HPDE6-E6E7 (cell line): Measurements from ENCODE around the gene SLC16A6.
"Not testable (repeated sequence)": the region's sequence is repeated elsewhere in the genome, so short reads cannot be mapped to it uniquely, and the experiment has no call there.

ENCODE experiments used
- DNase-seq: peaks from one replicate; pipeline ENCODE4 v3.0.0; 2011; ENCODE audit warnings: missing footprints; ENCODE audit errors: extremely low spot score

The SLC16A6 gene

GRCh38 chr17:68310152-68310551 lies 19.2 kb upstream of the SLC16A6 start:
- no peak for DNase-seq

DNA sequence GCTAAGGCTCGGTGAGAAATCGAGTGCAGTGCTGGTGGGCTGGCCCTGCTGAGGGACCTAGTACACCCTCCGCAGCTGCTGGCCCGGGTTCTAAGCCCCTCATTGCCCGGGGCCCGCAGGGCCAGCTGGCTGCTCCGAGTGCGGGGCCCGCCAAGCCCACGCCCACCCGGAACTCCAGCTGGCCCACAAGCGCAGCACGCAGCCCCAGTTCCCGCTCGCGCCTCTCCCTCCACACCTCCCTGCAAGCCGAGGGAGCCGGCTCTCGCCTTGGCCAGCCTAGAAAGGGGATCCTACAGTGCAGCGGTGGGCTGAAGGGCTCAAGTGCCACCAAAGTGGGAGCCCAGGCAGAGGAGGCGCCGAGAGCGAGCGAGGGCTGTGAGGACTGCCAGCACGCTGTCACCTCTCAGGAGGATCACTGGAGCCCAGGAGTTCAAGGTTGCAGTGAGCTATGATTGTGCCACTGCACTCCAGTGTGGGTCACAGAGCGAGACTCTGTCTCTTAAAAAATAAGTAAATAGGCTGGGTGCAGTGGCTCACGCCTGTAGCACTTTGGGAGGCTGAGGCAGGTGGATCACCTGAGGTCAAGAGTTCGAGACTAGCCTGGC lies 18.2 kb upstream of the SLC16A6 start:
- DNase-seq = not testable (repeated sequence)

DNA sequence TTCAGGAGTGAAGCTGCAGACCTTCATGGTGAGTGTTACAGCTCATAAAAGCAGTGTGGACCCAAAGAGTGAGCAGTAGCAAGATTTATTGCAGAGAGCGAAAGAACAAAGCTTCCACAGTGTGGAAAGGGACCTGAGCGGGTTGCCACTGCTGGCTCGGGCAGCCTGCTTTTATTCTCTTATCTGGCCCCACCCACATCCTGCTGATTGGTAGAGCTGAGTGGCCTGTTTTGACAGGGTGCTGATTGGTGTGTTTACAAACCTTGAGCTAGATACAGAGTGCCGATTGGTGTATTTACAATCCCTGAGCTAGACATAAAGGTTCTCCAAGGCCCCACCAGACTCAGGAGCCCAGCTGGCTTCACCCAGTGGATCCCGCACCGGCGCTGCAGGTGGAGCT lies 17.6 kb upstream of the SLC16A6 start:
- not testable (repeated sequence) for DNase-seq

- no peak for DNase-seq
Measured at GRCh38 chr17:68307443-68307842, 16.5 kb upstream of the SLC16A6 start.

DNA sequence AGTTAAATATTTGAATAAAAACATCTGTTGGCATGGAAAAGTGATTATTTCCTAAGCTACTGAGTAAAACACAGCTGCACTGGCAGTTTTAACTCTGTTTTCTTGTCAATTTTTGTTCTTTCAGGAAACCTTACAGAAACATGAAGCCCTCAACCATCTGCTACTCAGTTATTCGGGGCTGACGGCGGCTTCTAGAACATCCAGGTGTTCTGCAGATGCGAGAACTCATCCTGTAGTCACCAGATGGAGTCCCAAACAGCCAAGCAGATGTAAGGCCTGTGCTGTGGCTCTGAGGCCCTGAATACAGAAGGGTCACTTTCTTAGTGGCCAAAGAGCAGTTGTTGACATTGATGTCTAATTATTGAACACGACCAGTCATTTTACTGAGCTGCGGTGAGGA lies 15.9 kb upstream of the SLC16A6 start:
- DNase-seq = no peak

GRCh38 chr17:68305142-68305541 lies 14.2 kb upstream of the SLC16A6 start:
- DNase-seq = no peak

GRCh38 chr17:68304706-68305105 lies 13.8 kb upstream of the SLC16A6 start:
- no peak for DNase-seq

- no peak for DNase-seq
Measured at GRCh38 chr17:68302666-68303065, 11.7 kb upstream of the SLC16A6 start.

DNA sequence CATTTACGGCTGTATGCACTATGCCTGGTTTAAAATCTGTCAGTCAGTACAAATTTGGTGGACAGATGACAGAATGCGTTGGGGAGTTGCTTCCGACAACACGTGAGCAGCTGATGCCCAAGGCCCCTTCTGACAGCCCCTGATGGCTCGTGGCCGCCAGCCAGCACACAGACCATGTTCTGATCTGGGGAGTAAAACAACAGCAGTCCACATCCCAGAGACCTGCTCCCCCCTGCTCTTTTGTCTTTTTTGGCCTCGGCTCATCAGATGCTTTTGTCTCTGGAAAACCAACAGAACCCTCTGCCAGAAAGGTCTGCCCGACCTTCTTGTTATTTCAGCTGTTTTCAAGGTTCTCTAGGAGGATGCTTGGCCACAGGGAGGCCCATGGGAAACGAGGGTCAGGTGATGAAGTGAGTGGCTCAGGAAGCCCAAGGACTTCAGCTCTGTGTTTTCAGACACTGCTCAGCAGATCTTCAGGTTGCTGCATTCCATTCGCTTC lies 11.2 kb upstream of the SLC16A6 start:
- no peak for DNase-seq

GRCh38 chr17:68301438-68301959 lies 10.6 kb upstream of the SLC16A6 start:
- no peak for DNase-seq

- DNase-seq = no peak
Measured at GRCh38 chr17:68299817-68300216, 8.9 kb upstream of the SLC16A6 start.

DNA sequence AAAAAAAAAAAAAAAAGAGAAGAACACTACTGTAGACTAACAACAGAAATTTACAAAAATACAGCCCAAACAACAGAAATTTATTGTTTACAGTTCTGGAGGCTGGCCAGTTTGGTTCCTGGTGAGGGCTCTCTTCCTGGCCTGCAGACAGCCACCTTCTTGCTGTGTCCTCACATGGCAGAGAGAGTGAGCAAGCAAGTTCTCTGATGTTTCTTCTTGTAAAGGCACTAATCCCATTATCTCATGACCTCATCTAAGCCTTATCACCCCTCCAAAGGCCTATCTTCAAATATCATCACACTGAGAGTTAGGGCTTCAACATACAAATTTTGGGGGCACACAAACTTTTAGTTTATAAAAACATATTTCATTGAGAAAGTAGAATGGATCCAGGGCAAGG lies 7.7 kb upstream of the SLC16A6 start:
- no peak for DNase-seq

GRCh38 chr17:68297195-68297594 lies 6.3 kb upstream of the SLC16A6 start:
- DNase-seq = no peak

DNA sequence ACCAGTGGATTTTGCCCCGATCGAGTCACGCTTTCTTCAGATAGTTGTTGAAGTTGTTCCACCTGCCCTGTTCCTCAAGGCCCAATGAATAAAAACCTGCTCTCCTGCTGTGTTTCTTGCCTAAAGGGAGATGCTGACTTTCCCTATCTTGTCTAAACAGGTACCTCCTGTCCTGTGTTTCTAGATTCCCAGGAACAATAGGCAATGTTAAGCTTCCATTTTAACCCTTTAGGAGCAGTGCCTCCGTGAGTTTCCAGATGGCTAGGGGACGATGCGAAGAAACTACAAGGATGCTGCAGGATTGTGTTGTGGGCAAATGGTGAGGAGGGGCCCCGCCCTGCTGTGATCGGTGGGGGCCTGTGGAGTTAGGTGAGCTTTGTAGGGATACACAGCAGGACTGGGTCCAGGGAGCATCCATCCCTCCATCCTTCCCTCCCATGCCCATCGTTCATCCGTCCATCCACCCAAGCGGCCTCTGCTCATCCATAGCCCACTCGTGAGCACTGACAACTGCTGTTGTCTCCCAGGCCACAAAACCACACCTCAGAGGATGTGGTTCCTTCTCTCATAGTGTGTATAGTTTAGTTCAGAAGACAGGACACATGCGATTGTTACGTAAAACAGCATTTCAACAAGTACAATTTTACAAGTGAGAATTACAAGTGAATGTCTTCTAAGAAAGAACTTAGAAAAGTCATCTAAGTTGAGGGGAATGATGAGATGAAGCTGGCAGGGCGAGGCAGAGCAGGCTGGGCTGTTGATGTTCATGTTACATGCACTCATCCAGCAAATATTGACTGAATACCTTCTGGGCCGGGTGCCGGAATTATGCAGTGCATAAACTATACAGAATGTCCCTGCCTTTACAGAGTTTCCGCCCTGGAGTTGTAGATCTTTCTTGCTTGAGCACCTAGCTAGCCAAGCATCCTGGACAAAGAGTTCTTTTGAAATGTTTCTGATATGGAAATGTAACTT lies 5.6 kb upstream of the SLC16A6 start:
- DNase-seq = no peak

DNA sequence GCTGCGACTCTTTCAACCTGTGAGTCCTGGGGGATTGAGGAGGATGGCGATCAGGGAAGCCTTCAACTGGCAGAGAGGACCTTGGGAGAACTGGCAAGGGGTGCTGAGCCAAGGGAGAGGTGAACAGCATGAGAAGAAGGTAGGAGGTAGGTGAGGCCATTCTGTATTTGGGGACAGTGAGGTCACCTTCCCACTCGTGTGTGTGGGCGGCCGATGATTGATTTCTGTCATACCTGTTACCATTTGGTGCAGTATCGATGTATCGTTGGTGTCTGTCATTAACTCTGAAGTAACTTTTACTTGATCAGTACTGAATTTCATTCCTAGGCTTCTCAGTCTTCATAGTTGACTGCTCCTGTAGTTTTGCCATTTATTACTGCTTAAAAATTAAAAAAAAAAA lies 4.2 kb upstream of the SLC16A6 start:
- no peak for DNase-seq

- no peak for DNase-seq
Measured at GRCh38 chr17:68294617-68295016, 3.7 kb upstream of the SLC16A6 start.

GRCh38 chr17:68294196-68294555 lies 3.2 kb upstream of the SLC16A6 start:
- no peak for DNase-seq

DNA sequence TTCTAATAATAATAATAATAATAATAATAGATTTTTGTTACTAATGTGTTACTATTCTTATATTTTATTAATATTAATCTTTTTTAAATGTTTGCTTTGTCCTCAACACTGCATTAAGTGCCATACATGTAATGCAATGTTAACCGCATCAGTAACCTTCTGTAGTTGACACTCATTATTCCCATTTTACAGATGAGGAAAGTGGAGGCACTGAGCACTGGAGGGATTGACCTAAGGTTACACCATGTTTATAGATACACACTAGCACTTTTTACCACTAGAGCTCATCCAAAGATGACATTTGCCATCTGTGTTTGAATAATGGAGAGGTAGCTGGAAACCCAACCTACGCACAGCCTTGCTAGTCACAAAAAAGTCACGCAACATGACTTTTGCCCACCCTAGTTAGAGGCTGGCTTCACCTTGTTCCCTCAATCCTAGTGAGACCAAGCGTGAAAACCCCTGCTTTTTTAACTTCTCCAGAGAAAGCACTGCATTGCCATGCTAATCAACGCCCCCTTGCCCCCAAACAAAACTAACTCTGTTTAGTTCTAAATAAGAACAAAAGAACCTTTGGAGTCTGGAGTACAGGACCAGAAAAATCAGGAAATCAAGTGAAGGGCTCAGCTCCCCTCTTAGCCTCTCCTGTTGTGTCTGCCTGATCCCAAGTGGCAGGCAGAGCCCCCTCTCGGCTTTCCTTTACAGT lies 2.7 kb upstream of the SLC16A6 start:
- DNase-seq = no peak

DNA sequence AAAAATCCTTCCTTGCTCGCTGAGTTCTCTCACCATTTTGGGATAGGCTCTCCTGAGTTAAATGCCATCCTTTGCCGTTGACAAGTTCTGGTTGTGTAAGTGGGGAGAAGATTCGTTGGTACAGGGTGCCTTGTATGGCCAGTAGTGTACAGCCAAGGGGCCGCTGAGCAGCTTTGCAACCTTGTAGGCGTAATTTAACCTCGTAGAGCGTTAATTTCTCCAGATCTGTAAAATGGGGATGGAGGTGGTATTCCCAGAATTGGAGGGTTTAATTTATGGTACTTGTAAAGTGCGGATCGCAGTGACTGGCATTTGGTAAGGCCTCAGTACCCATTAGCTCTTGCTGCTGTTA lies 1.7 kb upstream of the SLC16A6 start:
- DNase-seq = no peak

DNA sequence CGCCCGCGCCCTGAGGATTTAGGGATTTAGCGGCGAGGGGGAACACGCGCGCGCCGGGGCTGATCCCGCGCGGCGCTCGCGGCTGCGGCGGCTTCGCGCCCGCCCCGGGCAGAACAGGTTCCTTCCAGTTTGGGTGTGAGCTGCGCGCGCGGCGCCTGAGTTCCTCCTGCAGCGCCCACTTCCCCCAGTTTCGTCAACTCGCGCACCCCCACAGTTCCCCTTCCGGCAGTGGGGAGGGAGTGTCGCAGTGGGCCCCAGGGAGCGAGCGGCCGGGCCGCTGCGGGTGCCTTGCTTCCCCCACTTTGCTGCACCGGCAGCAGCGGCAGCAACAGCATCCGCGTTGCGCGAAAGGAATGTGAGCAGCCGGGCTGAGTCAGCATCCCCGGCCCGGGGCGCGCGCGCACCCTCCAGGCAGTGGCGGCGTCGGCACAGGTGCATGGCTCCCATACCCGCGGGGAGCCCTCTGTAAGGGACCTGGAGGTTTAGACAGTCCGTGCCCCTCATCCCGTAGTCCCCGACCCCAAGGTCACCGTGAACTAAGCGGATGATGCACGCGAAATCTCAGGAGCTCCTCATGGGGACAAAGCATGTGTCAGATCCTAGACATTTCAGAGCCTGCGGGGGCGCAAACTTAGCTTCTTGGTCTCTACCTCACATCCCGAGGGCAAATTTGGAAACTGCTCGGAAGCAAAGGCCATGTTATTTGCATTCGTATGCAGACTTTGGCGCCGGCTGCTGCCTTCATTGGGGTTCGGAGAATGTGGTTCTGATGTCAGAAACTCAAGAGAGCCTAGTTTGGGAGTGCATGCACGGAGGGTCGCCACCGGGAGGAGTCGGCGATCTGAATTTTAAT lies 1.1 kb upstream of the SLC16A6 start:
- DNase-seq = peak; percentile 88

GRCh38 chr17:68290268-68290954 lies 516 bp downstream of the SLC16A6 start:
- DNase-seq = no peak
